ENCODE measurements around the gene GRIK2.

DNA sequence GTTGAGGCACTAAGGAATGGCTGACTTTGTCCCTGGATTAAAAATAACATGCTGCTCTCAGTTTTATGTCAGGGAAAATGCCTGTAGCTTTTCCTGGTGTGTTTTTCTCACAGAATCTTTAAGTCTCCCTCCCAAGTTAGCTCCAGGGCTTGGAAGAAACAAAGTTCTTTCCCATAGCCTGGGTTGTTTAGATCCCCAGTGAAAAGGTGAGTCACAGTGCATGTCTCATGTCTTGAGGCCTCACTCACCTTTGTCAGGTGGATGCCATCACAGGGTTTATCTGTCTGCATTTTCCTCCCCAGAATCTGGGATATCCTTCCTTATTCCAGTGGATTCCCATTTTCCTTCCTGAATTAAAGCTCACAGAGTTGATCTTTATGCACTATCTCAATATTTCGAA, 722.4 kb downstream of the GRIK2 start:
- TF ChIP-seq POLR2A (IDR thresholded peaks at IDR 0.05) (no peak), POLR2AphosphoS5 (IDR thresholded peaks at IDR 0.05) (no peak)
- TF ChIP-seq, protein P1, sequence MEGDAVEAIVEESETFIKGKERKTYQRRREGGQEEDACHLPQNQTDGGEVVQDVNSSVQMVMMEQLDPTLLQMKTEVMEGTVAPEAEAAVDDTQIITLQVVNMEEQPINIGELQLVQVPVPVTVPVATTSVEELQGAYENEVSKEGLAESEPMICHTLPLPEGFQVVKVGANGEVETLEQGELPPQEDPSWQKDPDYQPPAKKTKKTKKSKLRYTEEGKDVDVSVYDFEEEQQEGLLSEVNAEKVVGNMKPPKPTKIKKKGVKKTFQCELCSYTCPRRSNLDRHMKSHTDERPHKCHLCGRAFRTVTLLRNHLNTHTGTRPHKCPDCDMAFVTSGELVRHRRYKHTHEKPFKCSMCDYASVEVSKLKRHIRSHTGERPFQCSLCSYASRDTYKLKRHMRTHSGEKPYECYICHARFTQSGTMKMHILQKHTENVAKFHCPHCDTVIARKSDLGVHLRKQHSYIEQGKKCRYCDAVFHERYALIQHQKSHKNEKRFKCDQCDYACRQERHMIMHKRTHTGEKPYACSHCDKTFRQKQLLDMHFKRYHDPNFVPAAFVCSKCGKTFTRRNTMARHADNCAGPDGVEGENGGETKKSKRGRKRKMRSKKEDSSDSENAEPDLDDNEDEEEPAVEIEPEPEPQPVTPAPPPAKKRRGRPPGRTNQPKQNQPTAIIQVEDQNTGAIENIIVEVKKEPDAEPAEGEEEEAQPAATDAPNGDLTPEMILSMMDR (IDR thresholded peaks at IDR 0.05), result no peak
